Measurements from ENCODE around the gene ZNF385B.

ZNF385B gene

GRCh38 chr2:179855673-179856072 is 5.7 kb downstream of the ZNF385B start:
- no peak for DNase-seq

GRCh38 chr2:179854891-179855290 is 6.5 kb downstream of the ZNF385B start:
- no peak for DNase-seq

GRCh38 chr2:179853108-179853507 is 8.3 kb downstream of the ZNF385B start:
- no peak for DNase-seq

GRCh38 chr2:179850188-179850587 is 11.2 kb downstream of the ZNF385B start:
- DNase-seq: no peak

- no peak for DNase-seq
Measured at GRCh38 chr2:179849719-179850118, 11.7 kb downstream of the ZNF385B start.

GRCh38 chr2:179843541-179843940 is 17.9 kb downstream of the ZNF385B start:
- DNase-seq: no peak

- no peak for DNase-seq
Measured at GRCh38 chr2:179842498-179843153, 18.8 kb downstream of the ZNF385B start.

- DNase-seq: no peak
Measured at GRCh38 chr2:179840840-179841239, 20.6 kb downstream of the ZNF385B start.

GRCh38 chr2:179837408-179837807 is 24.0 kb downstream of the ZNF385B start:
- no peak for DNase-seq

GRCh38 chr2:179830043-179830787 is 31.2 kb downstream of the ZNF385B start:
- no peak for DNase-seq

- DNase-seq: no peak
Measured at GRCh38 chr2:179826297-179826696, 35.1 kb downstream of the ZNF385B start.

GRCh38 chr2:179825494-179825893 is 35.9 kb downstream of the ZNF385B start:
- DNase-seq: no peak

- no peak for DNase-seq
Measured at GRCh38 chr2:179824961-179825360, 36.5 kb downstream of the ZNF385B start.

- no peak for DNase-seq
Measured at GRCh38 chr2:179822540-179822939, 38.9 kb downstream of the ZNF385B start.

GRCh38 chr2:179818546-179818945 is 42.9 kb downstream of the ZNF385B start:
- no peak for DNase-seq

GRCh38 chr2:179817181-179817841 is 44.1 kb downstream of the ZNF385B start:
- DNase-seq: no peak

- DNase-seq: no peak
Measured at GRCh38 chr2:179814050-179814449, 47.4 kb downstream of the ZNF385B start.

GRCh38 chr2:179812501-179812900 is 48.9 kb downstream of the ZNF385B start:
- no peak for DNase-seq

GRCh38 chr2:179811042-179811441 is 50.4 kb downstream of the ZNF385B start:
- DNase-seq: no peak

GRCh38 chr2:179809606-179810005 is 51.8 kb downstream of the ZNF385B start:
- no peak for DNase-seq

GRCh38 chr2:179805001-179805400 is 56.4 kb downstream of the ZNF385B start:
- DNase-seq: no peak

GRCh38 chr2:179804206-179804605 is 57.2 kb downstream of the ZNF385B start:
- no peak for DNase-seq

GRCh38 chr2:179802051-179802882 is 59.1 kb downstream of the ZNF385B start:
- no peak for DNase-seq

Measured in T-helper 2 cell (primary cell).